H1 (cell line): ENCODE data around the gene ALPI. TPM values are rescaled to one million over a fixed set of nuclear protein-coding genes. Genes with fewer than 3 reads are reported as not detected.

Source experiments
- CHD1 ChIP-seq: IDR thresholded peaks from 2 replicates; pipeline ENCODE4 v1.6.1; 2012; ENCODE audit warnings: low read depth, low read length, improper control_type of control experiment
- CHD7 ChIP-seq: fragments of 300-600 bp; sonication (generic); IDR thresholded peaks from 2 replicates; pipeline ENCODE4 v1.7.1; 2012; ENCODE audit warnings: low read length, moderate library complexity, mild to moderate bottlenecking, inconsistent platforms; ENCODE audit not compliant: insufficient replicate concordance
- HDAC2 ChIP-seq, 2 experiments: fragments of 300-600 bp in 1 of 2; sonication (generic) in 1 of 2; IDR thresholded peaks; 2 replicates each; pipeline ENCODE4 v1.6.1; 2011 to 2012; ENCODE audit warnings: low read depth in 2 of 2, low read length in 2 of 2, mild to moderate bottlenecking in 2 of 2, moderate library complexity in 2 of 2, borderline replicate concordance in 1 of 2, inconsistent platforms in 1 of 2
- KDM1A ChIP-seq: fragments of 200-600, 300-600 bp; sonication (generic); IDR thresholded peaks from 2 replicates; pipeline ENCODE4 v1.7.1; 2016; ENCODE audit warnings: mild to moderate bottlenecking, low read length, borderline replicate concordance
- RBBP5 ChIP-seq: IDR thresholded peaks from 2 replicates; pipeline ENCODE4 v1.7.1; 2012; ENCODE audit warnings: low read depth, mild to moderate bottlenecking, inconsistent platforms, low read length, moderate library complexity, borderline replicate concordance
- RFX5 ChIP-seq: IDR thresholded peaks from 2 replicates; pipeline ENCODE4 v1.6.1; 2011; ENCODE audit warnings: low read depth, low read length, improper control_type of control experiment, borderline replicate concordance
- SP2 ChIP-seq: IDR thresholded peaks from 2 replicates; pipeline ENCODE4 v1.6.1; 2012; ENCODE audit warnings: mild to moderate bottlenecking, low read length, inconsistent platforms
- TAF7 ChIP-seq: optimal IDR thresholded peaks from 2 replicates; pipeline ENCODE3; 2011; ENCODE audit warnings: low read depth, mild to moderate bottlenecking, inconsistent platforms, low read length, moderate library complexity, borderline replicate concordance
- TBP ChIP-seq: IDR thresholded peaks from 2 replicates; pipeline ENCODE4 v1.6.1; 2011; ENCODE audit warnings: low read depth, low read length, improper control_type of control experiment
- polyA plus RNA-seq, 7 experiments: library from polyadenylated mRNA; depleted of rRNA in 3 of 7; stranded (reverse) in 5 of 7; unstranded in 2 of 7; fragments of >200 nt in 5 of 7; fragments of 200-250 nt in 2 of 7; gene quantifications; 1 replicate in 5 of 7; 2 replicates in 1 of 7; 4 replicates in 1 of 7; pipeline versions ENCODE4 v1.2.1 to v1.2.3, GENCODE V29; 2011 to 2013; ENCODE audit warnings: missing spikeins in 2 of 7, mixed read lengths in 2 of 7
- total RNA-seq: library from RNA; stranded (reverse); fragmentation: NEBNext Ultra II Directional; extraction: Animal tissue kit (Norgen Biotek cat#: 25700); gene quantifications from 2 replicates; pipeline ENCODE4 v1.2.1, GENCODE V29; 2021

Gene ALPI
- total and polyA plus RNA-seq, 2 of the 8 experiments (the other 6 are each of a cell fraction or from before 2014, with no cell fraction given) = not detected

DNA sequence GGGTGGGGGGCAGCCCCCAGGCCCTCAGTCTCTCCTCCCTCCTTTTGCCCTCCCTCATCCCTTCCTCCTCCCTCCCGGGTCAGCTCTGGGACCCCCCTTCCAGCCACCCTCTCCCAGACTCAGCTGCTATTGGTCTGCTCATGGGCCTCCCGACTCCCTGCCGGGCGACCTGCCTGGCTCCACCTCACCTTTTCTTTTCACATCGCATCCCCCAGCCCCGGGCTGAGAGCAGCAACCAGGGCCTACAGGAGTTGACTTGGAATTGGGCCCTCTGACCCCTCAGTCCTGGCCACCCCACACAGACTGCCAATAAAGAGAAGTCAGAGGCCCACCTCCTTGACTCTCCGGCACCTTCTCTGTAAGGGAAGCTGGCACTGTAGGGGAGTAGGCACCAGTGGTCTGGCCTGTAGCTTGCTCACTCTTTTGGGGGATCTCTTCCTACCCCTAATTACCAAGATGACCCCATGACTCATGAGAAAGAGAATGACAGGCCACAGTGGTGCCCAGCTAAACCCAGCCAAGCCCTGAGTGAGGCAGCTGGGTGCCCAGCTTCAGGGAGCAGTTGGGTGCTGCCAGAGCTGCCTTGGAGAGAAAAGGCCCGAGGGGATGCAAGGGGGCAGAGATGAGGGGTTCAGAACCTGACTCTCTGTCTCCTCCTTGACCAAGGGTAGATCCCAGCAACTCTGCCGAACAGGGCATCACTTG lies 33.7 kb downstream of the ALPI start (continued):
- no peak for TF ChIP-seq CHD7
- TF ChIP-seq TBP = no peak
- TF ChIP-seq RFX5 = no peak
- no peak for TF ChIP-seq KDM1A
- TF ChIP-seq TAF7 = no peak
- no peak for TF ChIP-seq CHD1
- TF ChIP-seq SP2 = no peak
- no peak for TF ChIP-seq HDAC2 (IDR thresholded peaks at IDR 0.05; ENCODE audit: borderline replicate concordance in 1 of 2, low read depth in 2 of 2, low read length in 2 of 2)
- no peak for TF ChIP-seq RBBP5
